Activated CD8-positive, alpha-beta T cell treated with anti-CD3 and anti-CD28 coated beads for 36 hours (primary cell): ENCODE results near the gene GATA2. TPM values are rescaled to one million over a fixed set of nuclear protein-coding genes. Genes with fewer than 3 reads are reported as not detected.
A peak's percentile ranks its signal among the peaks of the same experiment; 100 is the strongest.

Experiments used
- ATAC-seq: fragments of 200-7000 bp; cut with Tn5 transposase; one replicate; pipeline ENCODE4 v1.10.0; 2021; ENCODE audit warnings: mild to moderate bottlenecking, moderate library complexity
- CTCF ChIA-PET: fragments of 350-600 bp; sonication (Branson Sonifier 250); formaldehyde crosslinking; loops from one replicate; lab custom pipeline; 2021; ENCODE audit warnings: antibody characterized with exemption; lab: Charles Lee
- POLR2A ChIA-PET: fragments of 350-600 bp; sonication (Branson Sonifier 250); formaldehyde crosslinking; loops from one replicate; lab custom pipeline; 2021; ENCODE audit warnings: antibody characterized with exemption; lab: Charles Lee
- DNase-seq: peaks from one replicate; pipeline ENCODE4 v3.0.0-alpha.2; 2020
- H3K27ac Mint-ChIP-seq: one replicate; pipeline ENCODE4 v1.8.0; 2021; ENCODE audit warnings: mild to moderate bottlenecking, mixed read lengths
- H3K27me3 Mint-ChIP-seq: one replicate; pipeline ENCODE4 v1.8.0; 2021; ENCODE audit warnings: mixed read lengths
- H3K36me3 Mint-ChIP-seq: one replicate; pipeline ENCODE4 v1.8.0; 2021; ENCODE audit warnings: low read depth, mixed read lengths
- H3K4me1 Mint-ChIP-seq: one replicate; pipeline ENCODE4 v1.8.0; 2021; ENCODE audit warnings: low read depth, mixed read lengths
- H3K4me3 Mint-ChIP-seq: one replicate; pipeline ENCODE4 v1.8.0; 2021; ENCODE audit warnings: mild to moderate bottlenecking, moderate library complexity, mixed read lengths
- H3K9me3 Mint-ChIP-seq: one replicate; pipeline ENCODE4 v1.8.0; 2021; ENCODE audit warnings: mixed read lengths
- CTCF ChIP-seq: fragments of 200-600 bp; IDR thresholded peaks from one replicate; pipeline ENCODE4 v1.8.0; 2022; ENCODE audit warnings: antibody characterized with exemption, mild to moderate bottlenecking
- intact Hi-C: fragments of 100-400 bp; cut with micrococcal nuclease; formaldehyde crosslinking; loops from one replicate; pipeline ENCODE4 v1.10.0; 2022
- total RNA-seq, 2 experiments: library from RNA; stranded (reverse); gene quantifications; one replicate each; pipeline ENCODE4 v1.2.3, GENCODE V29; 2021

Gene GATA2
- total RNA-seq, 2 experiments from 2014 or later, result not detected

- Mint-ChIP-seq H3K27ac (no peak overlapping the region), H3K27me3 (peaks cover 6% of the 10 kb centered on the region), H3K9me3 (peaks cover 12% of the 10 kb centered on the region), H3K36me3 (no peaks in the 10 kb centered on the region), H3K4me1 (peaks cover 10% of the 10 kb centered on the region), H3K4me3 (no peak overlapping the region)
- ChIA-PET CTCF (interaction anchor here (1.0 to 3.1 kb wide), 4 partner anchors 17 to 141 kb away, joined by 3 to 10 read pairs (median 6); no protein-coding TSS in a partner anchor), POLR2A (no interaction called here)
- DNase-seq (no peak), ATAC-seq (no peak)
- intact Hi-C loops, result loop anchor here (5.0 kb wide), 1 partner anchor 49 kb away; the partner anchor contains the start of gene GATA2
- TF ChIP-seq CTCF, result no peak
Observed at GRCh38 chr3:128442949-128443348, 50.1 kb downstream of the GATA2 start.

GRCh38 chr3:128442070-128442469 is 50.9 kb downstream of the GATA2 start:
- TF ChIP-seq CTCF, result no peak
- ChIA-PET CTCF (interaction anchor here (1.0 to 3.1 kb wide), 5 partner anchors 10 to 142 kb away, joined by 3 to 10 read pairs (median 4); no protein-coding TSS in a partner anchor), POLR2A (no interaction called here)
- Mint-ChIP-seq H3K4me1 (peaks cover 2% of the 10 kb centered on the region), H3K36me3 (no peaks in the 10 kb centered on the region), H3K4me3 (no peak overlapping the region), H3K9me3 (peaks cover 6% of the 10 kb centered on the region), H3K27ac (no peak overlapping the region), H3K27me3 (peaks cover 6% of the 10 kb centered on the region)
- ATAC-seq, result no peak
- DNase-seq, result no peak
- intact Hi-C loops, result loop anchor here (5.0 kb wide), 1 partner anchor 50 kb away; the partner anchor contains the start of gene GATA2

GRCh38 chr3:128439226-128439625 is 53.8 kb downstream of the GATA2 start:
- CTCF ChIA-PET, result interaction anchor here (0.8 to 1.9 kb wide), 5 partner anchors 12 to 58 kb away, joined by 3 to 4 read pairs (median 4); no protein-coding TSS in a partner anchor
- POLR2A ChIA-PET, result no interaction called here
- no peak overlapping the region for H3K4me3 Mint-ChIP-seq
- no peak for TF ChIP-seq CTCF
- ATAC-seq, result no peak
- DNase-seq, result no peak
- H3K36me3 Mint-ChIP-seq, result no peaks in the 10 kb centered on the region
- intact Hi-C loops, result no loop called here
- H3K27me3 Mint-ChIP-seq, result peaks cover 14% of the 10 kb centered on the region
- H3K4me1 Mint-ChIP-seq, result no peaks in the 10 kb centered on the region
- H3K9me3 Mint-ChIP-seq, result no peaks in the 10 kb centered on the region
- no peak overlapping the region for H3K27ac Mint-ChIP-seq

GRCh38 chr3:128438488-128439072 is 54.4 kb downstream of the GATA2 start:
- no peaks in the 10 kb centered on the region for H3K36me3 Mint-ChIP-seq
- ChIA-PET POLR2A (no interaction called here), CTCF (interaction anchor here (0.8 to 1.9 kb wide), 7 partner anchors 12 to 68 kb away, joined by 3 to 4 read pairs (median 4); no protein-coding TSS in a partner anchor)
- no peak overlapping the region for H3K27ac Mint-ChIP-seq
- intact Hi-C loops, result no loop called here
- H3K4me1 Mint-ChIP-seq, result no peaks in the 10 kb centered on the region
- H3K4me3 Mint-ChIP-seq, result no peak overlapping the region
- no peak for DNase-seq
- peak; percentile 29 for TF ChIP-seq CTCF
- no peaks in the 10 kb centered on the region for H3K9me3 Mint-ChIP-seq
- H3K27me3 Mint-ChIP-seq, result peaks cover 19% of the 10 kb centered on the region
- peak; percentile 27 for ATAC-seq

GRCh38 chr3:128436214-128436613 is 56.8 kb downstream of the GATA2 start:
- ChIA-PET CTCF (interaction anchor here (2.3 kb wide), 1 partner anchor 10 kb away, joined by 7 read pairs; no protein-coding TSS in a partner anchor), POLR2A (no interaction called here)
- Mint-ChIP-seq H3K36me3 (no peaks in the 10 kb centered on the region), H3K27ac (no peak overlapping the region), H3K27me3 (peaks cover 32% of the 10 kb centered on the region), H3K4me1 (peaks cover 6% of the 10 kb centered on the region), H3K9me3 (no peaks in the 10 kb centered on the region), H3K4me3 (no peak overlapping the region)
- DNase-seq (no peak), ATAC-seq (no peak)
- TF ChIP-seq CTCF, result no peak
- intact Hi-C loops, result no loop called here
